MCF 10A (cell line): ENCODE results near the gene SAMD10. TPM values are rescaled to one million over a fixed set of nuclear protein-coding genes. Genes with fewer than 3 reads are reported as not detected.
"Not testable (repeated sequence)": the region's sequence is repeated elsewhere in the genome, so short reads cannot be mapped to it uniquely, and the experiment has no call there.

Experiments
- BruUV-seq: library from RNA; stranded (reverse); fragments of 400-500 nt; replicated peaks from 2 replicates; lab custom pipeline; 2021; lab: Mats Ljungman, UMichigan
- CTCF ChIA-PET: fragments of 300-600 bp; sonication (Branson Sonifier 250); formaldehyde crosslinking; extraction: SDS; loops from one replicate; lab custom pipeline; 2021; ENCODE audit warnings: antibody characterized with exemption, inconsistent platforms; lab: Yijun Ruan, JAX
- POLR2A ChIA-PET: fragments of 300-600, 350-650 bp; sonication (Branson Sonifier 250); formaldehyde crosslinking; extraction: SDS; loops from one replicate; lab custom pipeline; 2020; ENCODE audit warnings: antibody characterized with exemption, inconsistent platforms; lab: Yijun Ruan, JAX
- DNase-seq: peaks from one replicate; pipeline ENCODE4 v3.0.0-alpha.2; 2018; ENCODE audit not compliant: unreplicated experiment
- H3K27ac Mint-ChIP-seq: one replicate; pipeline ENCODE4 v1.8.0; 2022; ENCODE audit warnings: mild to moderate bottlenecking, low read depth, mixed read lengths; ENCODE audit not compliant: unreplicated experiment
- H3K27me3 Mint-ChIP-seq: one replicate; pipeline ENCODE4 v1.8.0; 2022; ENCODE audit warnings: mixed read lengths; ENCODE audit not compliant: insufficient read depth, unreplicated experiment
- H3K36me3 Mint-ChIP-seq: one replicate; pipeline ENCODE4 v1.8.0; 2022; ENCODE audit warnings: mild to moderate bottlenecking, moderate library complexity, mixed read lengths; ENCODE audit not compliant: insufficient read depth, unreplicated experiment
- H3K4me1 Mint-ChIP-seq: one replicate; pipeline ENCODE4 v1.8.0; 2022; ENCODE audit warnings: mixed read lengths; ENCODE audit not compliant: insufficient read depth, unreplicated experiment
- H3K4me3 Mint-ChIP-seq: one replicate; pipeline ENCODE4 v1.8.0; 2022; ENCODE audit warnings: mild to moderate bottlenecking, moderate library complexity, mixed read lengths; ENCODE audit not compliant: unreplicated experiment
- H3K9me3 Mint-ChIP-seq: one replicate; pipeline ENCODE4 v1.8.0; 2022; ENCODE audit warnings: mixed read lengths; ENCODE audit not compliant: unreplicated experiment
- CTCF ChIP-seq: fragments of 200-600 bp; IDR thresholded peaks from one replicate; pipeline ENCODE4 v1.8.0; 2022; ENCODE audit warnings: antibody characterized with exemption, mild to moderate bottlenecking; ENCODE audit not compliant: unreplicated experiment
- intact Hi-C: fragments of 100-400 bp; cut with micrococcal nuclease; formaldehyde crosslinking; loops from 2 replicates; pipeline ENCODE4 v1.14.1; 2022
- total RNA-seq: library from RNA; stranded (reverse); gene quantifications from 2 replicates; pipeline ENCODE4 v1.2.3, GENCODE V29; 2022

SAMD10 gene
- total RNA-seq, 1 experiment from 2014 or later, result 4.4 TPM

- no peak overlapping the region for H3K27ac Mint-ChIP-seq
- TF ChIP-seq CTCF, result peak; percentile 98
- peaks cover 31% of the 10 kb centered on the region for H3K4me1 Mint-ChIP-seq
- intact Hi-C loops, result loop anchor here (1.0 to 5.0 kb wide), 3 partner anchors 187 to 436 kb away; partner anchors contain the start of genes ARFRP1 and ZGPAT
- POLR2A ChIA-PET, result interaction anchor here (0.8 to 1.4 kb wide), 11 partner anchors 10 to 439 kb away, joined by 3 to 6 read pairs (median 4); partner anchors contain the start of genes GMEB2, TPD52L2 and UCKL1
- CTCF ChIA-PET, result interaction anchor here (0.6 to 2.9 kb wide), 31 partner anchors 10 to 1330 kb away, joined by 3 to 24 read pairs (median 3); partner anchors contain the start of genes ARFRP1, PTK6, UCKL1 and ZGPAT
- no peaks in the 10 kb centered on the region for H3K27me3 Mint-ChIP-seq
- DNase-seq, result peak; percentile 76
- no peaks in the 10 kb centered on the region for H3K36me3 Mint-ChIP-seq
- peak overlapping the region; percentile 61 for H3K4me3 Mint-ChIP-seq
- BruUV-seq, result no TSS peak
- no peaks in the 10 kb centered on the region for H3K9me3 Mint-ChIP-seq
Observed at GRCh38 chr20:63973636-63974401, 5.6 kb downstream of the SAMD10 start.

GRCh38 chr20:63973160-63973479, 6.3 kb downstream of the SAMD10 start:
- ChIA-PET CTCF (interaction anchor here (0.7 to 2.9 kb wide), 17 partner anchors 9 to 1329 kb away, joined by 3 to 24 read pairs (median 4); partner anchors contain the start of genes ARFRP1, PTK6, UCKL1 and ZGPAT), POLR2A (interaction anchor here (1.0 to 1.4 kb wide), 7 partner anchors 10 to 435 kb away, joined by 3 to 6 read pairs (median 5); partner anchors contain the start of genes TPD52L2 and UCKL1)
- Mint-ChIP-seq H3K4me1 (peaks cover 35% of the 10 kb centered on the region), H3K27me3 (no peaks in the 10 kb centered on the region), H3K36me3 (no peaks in the 10 kb centered on the region), H3K9me3 (no peaks in the 10 kb centered on the region), H3K4me3 (peak overlapping the region; percentile 61), H3K27ac (peak overlapping the region; percentile 18)
- no peak for DNase-seq
- no peak for TF ChIP-seq CTCF
- intact Hi-C loops, result loop anchor here (5.0 kb wide), 2 partner anchors 186 to 266 kb away; partner anchors contain the start of genes ARFRP1 and ZGPAT
- BruUV-seq, result no TSS peak

GRCh38 chr20:63972312-63973159, 6.9 kb downstream of the SAMD10 start:
- Mint-ChIP-seq H3K9me3 (no peaks in the 10 kb centered on the region), H3K36me3 (no peaks in the 10 kb centered on the region), H3K4me1 (peaks cover 32% of the 10 kb centered on the region), H3K4me3 (no peak overlapping the region), H3K27ac (peak overlapping the region; percentile 18), H3K27me3 (no peaks in the 10 kb centered on the region)
- intact Hi-C loops, result loop anchor here (5.0 kb wide), 2 partner anchors 185 to 265 kb away; partner anchors contain the start of genes ARFRP1 and ZGPAT
- DNase-seq, result no peak
- CTCF ChIA-PET, result interaction anchor here (0.5 to 2.9 kb wide), 8 partner anchors 8 to 476 kb away, joined by 3 to 24 read pairs (median 5); partner anchors contain the start of genes PRPF6, PTK6 and UCKL1
- POLR2A ChIA-PET, result no interaction called here
- no peak for TF ChIP-seq CTCF
- BruUV-seq, result no TSS peak

GRCh38 chr20:63971960-63972311, 7.5 kb downstream of the SAMD10 start:
- not testable (repeated sequence) for BruUV-seq, DNase-seq, H3K4me3 Mint-ChIP-seq, H3K36me3 Mint-ChIP-seq, H3K27me3 Mint-ChIP-seq, H3K27ac Mint-ChIP-seq, H3K9me3 Mint-ChIP-seq
- ChIA-PET CTCF (interaction anchor here (0.5 to 2.4 kb wide), 5 partner anchors 9 to 316 kb away, joined by 3 to 12 read pairs (median 3); partner anchors contain the start of gene PRPF6), POLR2A (interaction anchor here (0.9 kb wide), 1 partner anchor 8 kb away, joined by 4 read pairs; no protein-coding TSS in a partner anchor)
- intact Hi-C loops, result loop anchor here (5.0 kb wide), 2 partner anchors 185 to 265 kb away; partner anchors contain the start of genes ARFRP1 and ZGPAT
- peaks cover 30% of the 10 kb centered on the region for H3K4me1 Mint-ChIP-seq
